HepG2 (cell line): ENCODE measurements around the gene BTG4. TPM values are rescaled to one million over a fixed set of nuclear protein-coding genes. Genes with fewer than 3 reads are reported as not detected.

Source experiments
- ATAC-seq: fragments of 200-7000 bp; cut with Tn5 transposase; 3 replicates; pipeline ENCODE4 v1.9.1; 2020; ENCODE audit warnings: mild to moderate bottlenecking, moderate library complexity
- BruUV-seq: library from RNA; stranded (reverse); fragments of 400-500 nt; replicated peaks from 2 replicates; lab custom pipeline; 2021; lab: Mats Ljungman, UMichigan
- CTCF ChIA-PET: fragments of 300-600 bp; formaldehyde crosslinking; extraction: SDS; loops from one replicate; lab custom pipeline; 2021; ENCODE audit warnings: low total read pairs, inconsistent platforms, low intra/inter-chr PET ratio; lab: Yijun Ruan, JAX
- POLR2A ChIA-PET: fragments of 350-600 bp; sonication (Branson Sonifier 250); formaldehyde crosslinking; loops from one replicate; lab custom pipeline; 2020; ENCODE audit warnings: antibody characterized with exemption, inconsistent platforms; lab: Yijun Ruan, JAX
- DNase-seq: peaks from one replicate; pipeline ENCODE4 v3.0.0-alpha.2; 2015; ENCODE audit warnings: low spot score
- FAIRE-seq: peaks from 3 replicates; lab custom pipeline; 2011; peaks lifted over from hg19 to GRCh38; lab: Jason Lieb, UNC
- H2AFZ ChIP-seq: one replicate; pipeline ENCODE4 v1.6.1; 2011; ENCODE audit warnings: low read length, inconsistent platforms
- H3K27ac ChIP-seq: fragments of 300-600 bp; 3 replicates; pipeline ENCODE4 v1.8.0; 2011; ENCODE audit warnings: mixed run types, mild to moderate bottlenecking, mixed read lengths, low read length, inconsistent platforms; ENCODE audit not compliant: insufficient read depth; ENCODE audit errors: extremely low read length
- H3K27me3 ChIP-seq, 2 experiments: fragments of 200-600 bp in 1 of 2; 2 replicates in 1 of 2; 3 replicates in 1 of 2; pipeline versions ENCODE4 v1.6.0 to v1.8.0; 2011; ENCODE audit warnings: low read length in 2 of 2, mild to moderate bottlenecking in 2 of 2, moderate library complexity in 2 of 2, inconsistent platforms in 1 of 2; ENCODE audit not compliant: insufficient read depth in 2 of 2, control insufficient read depth in 1 of 2
- H3K36me3 ChIP-seq, 2 experiments: fragments of 200-600 bp in 1 of 2; replicated peaks in 1 of 2; 2 replicates in 1 of 2; 3 replicates in 1 of 2; pipeline versions ENCODE4 v1.5.1 to v1.8.0; 2011; ENCODE audit warnings: low read length in 2 of 2, inconsistent platforms in 1 of 2; ENCODE audit not compliant: insufficient read depth in 2 of 2, control insufficient read depth in 1 of 2
- H3K4me1 ChIP-seq: 2 replicates; pipeline ENCODE4 v1.5.1; 2012; ENCODE audit warnings: low read length, inconsistent platforms; ENCODE audit not compliant: insufficient read depth
- H3K4me2 ChIP-seq: 2 replicates; pipeline ENCODE4 v1.6.0; 2011; ENCODE audit warnings: low read depth, low read length, inconsistent platforms
- H3K4me3 ChIP-seq, 3 experiments: fragments of 200-600 bp in 1 of 3; sonication (generic), shearing (Covaris generic) in 1 of 3; replicated peaks in 1 of 3; 2 replicates each; pipeline ENCODE4 v1.5.1; 2011 to 2016; ENCODE audit warnings: low read length in 3 of 3, inconsistent platforms in 2 of 3, low read depth in 2 of 3, mild to moderate bottlenecking in 2 of 3, control low read depth in 1 of 3, mixed read lengths in 1 of 3; ENCODE audit not compliant: insufficient read depth in 1 of 3
- H3K79me2 ChIP-seq: one replicate; pipeline ENCODE4 v1.6.1; 2011; ENCODE audit warnings: low read length, inconsistent platforms; ENCODE audit not compliant: insufficient read depth
- H3K9ac ChIP-seq: 2 replicates; pipeline ENCODE4 v1.6.0; 2011; ENCODE audit warnings: mild to moderate bottlenecking, low read depth, low read length, inconsistent platforms; ENCODE audit not compliant: insufficient read depth
- H3K9me3 ChIP-seq: 2 replicates; pipeline ENCODE4 v1.5.1; 2012; ENCODE audit warnings: mild to moderate bottlenecking, low read length
- H4K20me1 ChIP-seq: 2 replicates; pipeline ENCODE4 v1.6.0; 2011; ENCODE audit warnings: inconsistent platforms, mild to moderate bottlenecking, low read length, moderate library complexity; ENCODE audit not compliant: insufficient read depth
- ATF2 ChIP-seq: sonication (generic); formaldehyde crosslinking; IDR thresholded peaks from 2 replicates; pipeline ENCODE4 v1.4.0; 2020; ENCODE audit warnings: missing genetic modification reagents
- BHLHE40 ChIP-seq: IDR thresholded peaks from 2 replicates; pipeline ENCODE4 v1.6.1; 2011; ENCODE audit warnings: low read length, improper control_type of control experiment
- HOXA9 ChIP-seq: sonication (generic); formaldehyde crosslinking; IDR thresholded peaks from 2 replicates; pipeline ENCODE4 v1.8.1; 2022; ENCODE audit warnings: missing genetic modification reagents, mild to moderate bottlenecking, moderate library complexity, borderline replicate concordance
- JDP2 ChIP-seq: sonication (generic); formaldehyde crosslinking; IDR thresholded peaks from 2 replicates; pipeline ENCODE4 v1.8.1; 2022; ENCODE audit warnings: missing genetic modification reagents, borderline replicate concordance
- RARA ChIP-seq: IDR thresholded peaks from 2 replicates; pipeline ENCODE4 v1.6.1; 2016; ENCODE audit warnings: missing genetic modification reagents, missing compliant biosample characterization
- SMARCE1 ChIP-seq: fragments of 450-650 bp; IDR thresholded peaks from 2 replicates; pipeline ENCODE4 v1.6.1; 2017; ENCODE audit warnings: borderline replicate concordance
- SMC3 ChIP-seq: IDR thresholded peaks from 2 replicates; pipeline ENCODE4 v1.6.1; 2011; ENCODE audit warnings: low read length, improper control_type of control experiment
- ZNF10 ChIP-seq: sonication (generic); formaldehyde crosslinking; IDR thresholded peaks from 2 replicates; pipeline ENCODE4 v1.4.0; 2020; ENCODE audit warnings: mild to moderate bottlenecking, low read depth, missing genetic modification reagents, borderline replicate concordance
- ZNF256 ChIP-seq: sonication (generic); formaldehyde crosslinking; conservative IDR thresholded peaks from 2 replicates; pipeline ENCODE4 v1.4.0; 2020; ENCODE audit warnings: missing genetic modification reagents
- ZNF644 ChIP-seq: IDR thresholded peaks from 2 replicates; pipeline ENCODE4 v1.6.1; 2016; ENCODE audit warnings: low read depth
- in situ Hi-C: cut with HindIII; loops from 2 replicates; pipeline ENCODE4 v1.10.0; 2017; ENCODE audit warnings: low pct_unique_long_range_greater_than_20kb; ENCODE audit not compliant: extremely low pct_ligation_motif_present
- intact Hi-C: fragments of 100-400 bp; cut with micrococcal nuclease; formaldehyde crosslinking; loops from one replicate; pipeline ENCODE4 v1.10.0; 2022; ENCODE audit not compliant: unreplicated experiment
- polyA plus RNA-seq, 8 experiments: library from polyadenylated mRNA; depleted of rRNA in 3 of 8; stranded (reverse) in 7 of 8; unstranded in 1 of 8; fragments of >200 nt; fragmentation: Illumina TruSeq in 4 of 8; extraction: Trizol in 4 of 8; gene quantifications; 2 replicates each; pipeline versions ENCODE4 v1.2.1 to v1.2.3, GENCODE V29; 2011 to 2016; ENCODE audit warnings: low read depth in 4 of 8, missing spikeins in 1 of 8, mixed read lengths in 1 of 8; ENCODE audit not compliant: insufficient read depth in 1 of 8
- total RNA-seq, 5 experiments: library from RNA; depleted of rRNA; stranded (reverse); fragments of >200 nt; fragmentation: Illumina TruSeq; extraction: Trizol; gene quantifications; 2 replicates each; pipeline ENCODE4 v1.2.3, GENCODE V29; 2016; ENCODE audit warnings: low read depth in 1 of 5
- TF ChIP-seq, protein P1 (sequence below): sonication (generic); formaldehyde crosslinking; conservative IDR thresholded peaks from 2 replicates; pipeline ENCODE4 v1.8.0; 2022; ENCODE audit warnings: low read depth, missing genetic modification reagents
- TF ChIP-seq, protein P2 (sequence below): sonication (generic); formaldehyde crosslinking; IDR thresholded peaks from 2 replicates; pipeline ENCODE4 v1.5.0; 2020; ENCODE audit warnings: mild to moderate bottlenecking, missing genetic modification reagents, borderline replicate concordance
- TF ChIP-seq, protein P3 (sequence below): sonication (generic); formaldehyde crosslinking; IDR thresholded peaks from 2 replicates; pipeline ENCODE4 v1.4.0; 2020; ENCODE audit warnings: missing genetic modification reagents

Gene BTG4
- total and polyA plus RNA-seq, 2 of the 13 experiments (the other 11 are each of a cell fraction or from before 2014, with no cell fraction given), result not detected

GRCh38 chr11:111476366-111476765, 35.8 kb downstream of the BTG4 start (continued):
- no peak for TF ChIP-seq ATF2
- no peak for TF ChIP-seq JDP2
- TF ChIP-seq ZNF644 (CRISPR knock-in tag), result no peak
- no peak for TF ChIP-seq HOXA9 (CRISPR knock-in tag)
- TF ChIP-seq, protein P1, sequence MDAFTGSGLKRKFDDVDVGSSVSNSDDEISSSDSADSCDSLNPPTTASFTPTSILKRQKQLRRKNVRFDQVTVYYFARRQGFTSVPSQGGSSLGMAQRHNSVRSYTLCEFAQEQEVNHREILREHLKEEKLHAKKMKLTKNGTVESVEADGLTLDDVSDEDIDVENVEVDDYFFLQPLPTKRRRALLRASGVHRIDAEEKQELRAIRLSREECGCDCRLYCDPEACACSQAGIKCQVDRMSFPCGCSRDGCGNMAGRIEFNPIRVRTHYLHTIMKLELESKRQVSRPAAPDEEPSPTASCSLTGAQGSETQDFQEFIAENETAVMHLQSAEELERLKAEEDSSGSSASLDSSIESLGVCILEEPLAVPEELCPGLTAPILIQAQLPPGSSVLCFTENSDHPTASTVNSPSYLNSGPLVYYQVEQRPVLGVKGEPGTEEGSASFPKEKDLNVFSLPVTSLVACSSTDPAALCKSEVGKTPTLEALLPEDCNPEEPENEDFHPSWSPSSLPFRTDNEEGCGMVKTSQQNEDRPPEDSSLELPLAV (CRISPR knock-in tag), result no peak
- no peak for TF ChIP-seq ZNF10
- TF ChIP-seq SMC3, result no peak
- TF ChIP-seq SMARCE1, result no peak
- TF ChIP-seq ZNF256 (CRISPR knock-in tag), result no peak
- TF ChIP-seq, all 625 proteins: peak for 0

- H3K4me1 ChIP-seq, result no peaks in the 10 kb centered on the region
- no TSS peak for BruUV-seq
- no peak overlapping the region for H3K4me3 ChIP-seq
- ChIA-PET POLR2A (no interaction called here), CTCF (no interaction called here)
- peaks cover 0 to 15% of the 10 kb centered on the region in 2 experiments; a peak in 1 of 5 replicates for H3K27me3 ChIP-seq
- in situ Hi-C loops (no loop called here), intact Hi-C loops (no loop called here)
- DNase-seq (no peak), ATAC-seq (no peak), FAIRE-seq (no peak)
- H2AFZ ChIP-seq, result no peak overlapping the region
- H3K36me3 ChIP-seq, result no peaks in the 10 kb centered on the region
- no peak overlapping the region for H3K9ac ChIP-seq
- H3K27ac ChIP-seq, result no peak overlapping the region
- no peaks in the 10 kb centered on the region for H3K79me2 ChIP-seq
- H3K9me3 ChIP-seq, result no peaks in the 10 kb centered on the region
- H3K4me2 ChIP-seq, result no peak overlapping the region
- no peaks in the 10 kb centered on the region for H4K20me1 ChIP-seq
- TF ChIP-seq BHLHE40 (no peak), RARA (CRISPR knock-in tag) (no peak)
- TF ChIP-seq, protein P2, sequence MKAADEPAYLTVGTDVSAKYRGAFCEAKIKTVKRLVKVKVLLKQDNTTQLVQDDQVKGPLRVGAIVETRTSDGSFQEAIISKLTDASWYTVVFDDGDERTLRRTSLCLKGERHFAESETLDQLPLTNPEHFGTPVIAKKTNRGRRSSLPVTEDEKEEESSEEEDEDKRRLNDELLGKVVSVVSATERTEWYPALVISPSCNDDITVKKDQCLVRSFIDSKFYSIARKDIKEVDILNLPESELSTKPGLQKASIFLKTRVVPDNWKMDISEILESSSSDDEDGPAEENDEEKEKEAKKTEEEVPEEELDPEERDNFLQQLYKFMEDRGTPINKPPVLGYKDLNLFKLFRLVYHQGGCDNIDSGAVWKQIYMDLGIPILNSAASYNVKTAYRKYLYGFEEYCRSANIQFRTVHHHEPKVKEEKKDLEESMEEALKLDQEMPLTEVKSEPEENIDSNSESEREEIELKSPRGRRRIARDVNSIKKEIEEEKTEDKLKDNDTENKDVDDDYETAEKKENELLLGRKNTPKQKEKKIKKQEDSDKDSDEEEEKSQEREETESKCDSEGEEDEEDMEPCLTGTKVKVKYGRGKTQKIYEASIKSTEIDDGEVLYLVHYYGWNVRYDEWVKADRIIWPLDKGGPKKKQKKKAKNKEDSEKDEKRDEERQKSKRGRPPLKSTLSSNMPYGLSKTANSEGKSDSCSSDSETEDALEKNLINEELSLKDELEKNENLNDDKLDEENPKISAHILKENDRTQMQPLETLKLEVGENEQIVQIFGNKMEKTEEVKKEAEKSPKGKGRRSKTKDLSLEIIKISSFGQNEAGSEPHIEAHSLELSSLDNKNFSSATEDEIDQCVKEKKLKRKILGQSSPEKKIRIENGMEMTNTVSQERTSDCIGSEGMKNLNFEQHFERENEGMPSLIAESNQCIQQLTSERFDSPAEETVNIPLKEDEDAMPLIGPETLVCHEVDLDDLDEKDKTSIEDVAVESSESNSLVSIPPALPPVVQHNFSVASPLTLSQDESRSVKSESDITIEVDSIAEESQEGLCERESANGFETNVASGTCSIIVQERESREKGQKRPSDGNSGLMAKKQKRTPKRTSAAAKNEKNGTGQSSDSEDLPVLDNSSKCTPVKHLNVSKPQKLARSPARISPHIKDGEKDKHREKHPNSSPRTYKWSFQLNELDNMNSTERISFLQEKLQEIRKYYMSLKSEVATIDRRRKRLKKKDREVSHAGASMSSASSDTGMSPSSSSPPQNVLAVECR (CRISPR knock-in tag), result no peak
- TF ChIP-seq, protein P3, sequence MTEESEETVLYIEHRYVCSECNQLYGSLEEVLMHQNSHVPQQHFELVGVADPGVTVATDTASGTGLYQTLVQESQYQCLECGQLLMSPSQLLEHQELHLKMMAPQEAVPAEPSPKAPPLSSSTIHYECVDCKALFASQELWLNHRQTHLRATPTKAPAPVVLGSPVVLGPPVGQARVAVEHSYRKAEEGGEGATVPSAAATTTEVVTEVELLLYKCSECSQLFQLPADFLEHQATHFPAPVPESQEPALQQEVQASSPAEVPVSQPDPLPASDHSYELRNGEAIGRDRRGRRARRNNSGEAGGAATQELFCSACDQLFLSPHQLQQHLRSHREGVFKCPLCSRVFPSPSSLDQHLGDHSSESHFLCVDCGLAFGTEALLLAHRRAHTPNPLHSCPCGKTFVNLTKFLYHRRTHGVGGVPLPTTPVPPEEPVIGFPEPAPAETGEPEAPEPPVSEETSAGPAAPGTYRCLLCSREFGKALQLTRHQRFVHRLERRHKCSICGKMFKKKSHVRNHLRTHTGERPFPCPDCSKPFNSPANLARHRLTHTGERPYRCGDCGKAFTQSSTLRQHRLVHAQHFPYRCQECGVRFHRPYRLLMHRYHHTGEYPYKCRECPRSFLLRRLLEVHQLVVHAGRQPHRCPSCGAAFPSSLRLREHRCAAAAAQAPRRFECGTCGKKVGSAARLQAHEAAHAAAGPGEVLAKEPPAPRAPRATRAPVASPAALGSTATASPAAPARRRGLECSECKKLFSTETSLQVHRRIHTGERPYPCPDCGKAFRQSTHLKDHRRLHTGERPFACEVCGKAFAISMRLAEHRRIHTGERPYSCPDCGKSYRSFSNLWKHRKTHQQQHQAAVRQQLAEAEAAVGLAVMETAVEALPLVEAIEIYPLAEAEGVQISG, result no peak
Observed at GRCh38 chr11:111474432-111474831, 37.8 kb downstream of the BTG4 start.
